Adrenal gland (tissue), 5 donors: Measurements from ENCODE around the gene IMMP2L.

Experiments used
- CTCF ChIP-seq, 6 experiments: fragments of 450-650 bp in 4 of 6; fragments of 200-600 bp in 2 of 6; sonication (generic) in 1 of 6; IDR thresholded peaks; 1 replicate in 5 of 6; 2 replicates in 1 of 6; pipeline versions ENCODE4 v1.5.1 to v1.8.0; 2016 to 2021; ENCODE audit warnings: antibody characterized with exemption in 6 of 6, mild to moderate bottlenecking in 2 of 6, moderate library complexity in 1 of 6
- POLR2A ChIP-seq, 2 donors: fragments of 450-650 bp; IDR thresholded peaks; one replicate each; pipeline ENCODE4 v1.6.1; 2017; ENCODE audit warnings: antibody characterized with exemption in 2 of 2, mild to moderate bottlenecking in 2 of 2, moderate library complexity in 1 of 2
- donor health status: DM: no; HTN: no; CAD: no.

- no peak for TF ChIP-seq CTCF (IDR thresholded peaks at IDR 0.05)
- TF ChIP-seq POLR2A (IDR thresholded peaks at IDR 0.05): no peak
Measured at GRCh38 chr7:110880971-110881370, 681.3 kb downstream of the IMMP2L start.
